GM12801 (cell line): ENCODE data around the gene ITGA2B.

Experiments used
- TF ChIP-seq, protein P1 (sequence below): IDR thresholded peaks from one replicate; pipeline ENCODE4 v1.5.1; 2011; ENCODE audit warnings: control low read depth; ENCODE audit not compliant: insufficient read length; ENCODE audit errors: extremely low read depth

The ITGA2B gene

DNA sequence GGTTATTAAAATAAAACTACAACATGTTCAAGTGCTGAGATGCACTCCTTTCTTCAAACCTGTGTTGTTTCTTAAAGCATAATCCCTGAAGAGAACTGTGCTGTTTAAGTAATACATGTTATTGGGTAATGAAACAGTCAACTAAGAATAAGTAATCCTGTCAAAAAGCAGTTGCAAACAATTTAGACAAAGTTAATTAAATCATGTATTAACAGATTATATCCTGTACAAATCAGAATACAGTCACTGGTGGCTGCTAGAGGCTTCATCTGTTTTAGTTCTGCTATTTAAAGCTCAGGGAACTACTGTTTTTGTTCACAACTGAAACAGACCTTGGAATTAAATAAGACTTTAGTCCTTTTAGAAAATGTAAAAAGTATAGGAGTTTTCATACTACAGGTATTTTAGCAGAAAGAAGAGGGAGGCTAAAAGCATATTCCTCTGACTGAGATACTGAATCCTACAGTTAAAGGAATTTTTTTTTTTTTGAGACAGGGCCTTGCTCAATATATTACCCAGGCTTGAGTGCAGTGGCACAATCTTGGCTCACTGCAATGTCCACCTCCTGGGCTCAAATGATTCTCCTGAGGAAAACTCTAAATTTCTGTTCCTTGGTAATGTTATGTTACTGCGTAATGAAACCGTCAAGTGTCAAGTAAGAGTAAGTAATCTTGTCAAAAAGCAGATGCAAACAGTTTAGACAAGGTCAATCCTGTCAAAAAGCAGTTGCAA, 27.3 kb upstream of the ITGA2B start:
- TF ChIP-seq, protein P1, sequence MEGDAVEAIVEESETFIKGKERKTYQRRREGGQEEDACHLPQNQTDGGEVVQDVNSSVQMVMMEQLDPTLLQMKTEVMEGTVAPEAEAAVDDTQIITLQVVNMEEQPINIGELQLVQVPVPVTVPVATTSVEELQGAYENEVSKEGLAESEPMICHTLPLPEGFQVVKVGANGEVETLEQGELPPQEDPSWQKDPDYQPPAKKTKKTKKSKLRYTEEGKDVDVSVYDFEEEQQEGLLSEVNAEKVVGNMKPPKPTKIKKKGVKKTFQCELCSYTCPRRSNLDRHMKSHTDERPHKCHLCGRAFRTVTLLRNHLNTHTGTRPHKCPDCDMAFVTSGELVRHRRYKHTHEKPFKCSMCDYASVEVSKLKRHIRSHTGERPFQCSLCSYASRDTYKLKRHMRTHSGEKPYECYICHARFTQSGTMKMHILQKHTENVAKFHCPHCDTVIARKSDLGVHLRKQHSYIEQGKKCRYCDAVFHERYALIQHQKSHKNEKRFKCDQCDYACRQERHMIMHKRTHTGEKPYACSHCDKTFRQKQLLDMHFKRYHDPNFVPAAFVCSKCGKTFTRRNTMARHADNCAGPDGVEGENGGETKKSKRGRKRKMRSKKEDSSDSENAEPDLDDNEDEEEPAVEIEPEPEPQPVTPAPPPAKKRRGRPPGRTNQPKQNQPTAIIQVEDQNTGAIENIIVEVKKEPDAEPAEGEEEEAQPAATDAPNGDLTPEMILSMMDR, result no peak

DNA sequence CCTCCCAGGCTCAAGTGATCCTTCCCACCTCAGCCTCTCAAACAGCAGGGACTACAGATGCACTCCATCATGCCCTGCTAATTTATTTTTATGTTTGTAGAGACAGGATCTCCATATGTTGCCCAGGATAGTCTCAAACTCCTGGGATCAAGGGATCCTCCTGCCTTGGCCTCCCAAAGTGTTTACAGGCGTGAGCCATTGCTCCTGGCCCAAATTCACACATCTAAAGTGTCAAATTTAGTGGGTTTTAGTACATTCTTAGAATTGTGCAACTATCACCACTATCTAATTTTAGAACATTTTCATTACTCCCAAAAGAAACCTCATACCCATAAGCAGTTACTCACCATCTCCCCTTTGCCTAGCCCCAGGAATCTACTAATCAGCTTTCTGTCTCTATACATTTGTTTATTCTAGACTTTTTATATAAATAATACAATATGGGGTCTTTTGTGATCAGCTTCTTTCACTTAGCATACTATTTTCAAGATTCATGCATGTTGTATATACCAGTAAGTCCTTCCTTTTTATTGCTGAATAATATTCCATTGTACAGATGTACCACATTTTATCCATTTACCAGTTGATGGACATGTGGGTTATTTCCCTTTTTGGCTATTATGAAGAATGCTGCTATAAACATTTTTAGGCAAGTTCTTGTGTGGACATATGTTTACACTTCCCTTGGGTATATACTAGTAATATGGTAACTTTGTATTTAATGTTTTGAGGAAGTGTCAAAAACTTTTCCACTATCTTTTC, 25.1 kb upstream of the ITGA2B start:
- TF ChIP-seq, protein P1, result no peak

DNA sequence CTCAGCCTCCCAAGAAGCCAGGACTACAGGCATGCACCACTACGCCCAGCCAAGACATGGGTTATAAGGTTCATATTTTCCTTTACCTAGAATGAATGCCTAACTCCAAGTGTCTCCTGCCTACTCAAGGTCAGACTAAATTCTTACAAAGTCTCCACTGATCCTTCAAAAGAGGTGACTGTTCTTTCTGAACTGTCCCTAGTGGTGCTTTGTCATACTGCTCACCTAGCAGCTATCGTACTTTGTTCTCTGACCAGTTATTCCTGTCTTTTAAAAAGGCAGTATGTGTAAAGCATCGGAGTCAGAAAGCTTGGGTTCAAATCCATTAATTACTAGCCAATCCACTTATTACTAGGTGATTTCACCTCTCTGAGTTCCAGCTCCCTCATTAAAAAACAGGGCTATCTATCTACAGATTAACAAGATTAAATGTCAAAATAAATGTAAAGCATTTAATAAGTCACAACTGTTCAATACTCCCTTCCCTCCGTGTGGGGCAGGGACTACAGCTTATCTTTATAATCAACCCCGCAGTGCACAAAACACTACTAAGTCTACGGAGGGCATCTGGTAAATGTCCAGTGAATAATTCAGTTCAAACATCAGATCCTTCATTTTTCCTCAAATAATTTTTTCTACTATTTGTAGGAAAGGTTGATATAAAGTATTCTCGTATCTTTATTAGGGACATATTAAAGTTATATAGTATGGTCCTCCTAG, 20.0 kb upstream of the ITGA2B start:
- TF ChIP-seq, protein P1, result no peak

DNA sequence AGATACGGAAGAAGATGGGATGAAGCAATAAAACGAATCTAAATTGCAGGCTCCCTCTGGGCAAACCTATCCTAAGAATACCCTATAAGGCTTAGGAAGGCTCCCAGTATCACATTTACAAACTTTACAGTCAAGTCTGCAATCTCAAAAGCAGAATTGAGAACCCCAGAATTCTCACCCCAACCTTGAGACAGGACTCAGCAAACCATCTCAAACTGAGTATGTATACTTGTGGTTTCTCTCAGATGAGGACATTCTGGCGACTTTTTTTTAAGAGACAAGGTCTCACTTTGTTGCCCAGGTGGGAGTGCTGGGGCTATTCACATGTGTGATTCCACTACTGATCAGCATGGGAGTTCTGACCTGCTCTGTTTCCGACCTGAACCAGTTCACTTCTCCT, 19.3 kb upstream of the ITGA2B start:
- TF ChIP-seq, protein P1, result no peak

DNA sequence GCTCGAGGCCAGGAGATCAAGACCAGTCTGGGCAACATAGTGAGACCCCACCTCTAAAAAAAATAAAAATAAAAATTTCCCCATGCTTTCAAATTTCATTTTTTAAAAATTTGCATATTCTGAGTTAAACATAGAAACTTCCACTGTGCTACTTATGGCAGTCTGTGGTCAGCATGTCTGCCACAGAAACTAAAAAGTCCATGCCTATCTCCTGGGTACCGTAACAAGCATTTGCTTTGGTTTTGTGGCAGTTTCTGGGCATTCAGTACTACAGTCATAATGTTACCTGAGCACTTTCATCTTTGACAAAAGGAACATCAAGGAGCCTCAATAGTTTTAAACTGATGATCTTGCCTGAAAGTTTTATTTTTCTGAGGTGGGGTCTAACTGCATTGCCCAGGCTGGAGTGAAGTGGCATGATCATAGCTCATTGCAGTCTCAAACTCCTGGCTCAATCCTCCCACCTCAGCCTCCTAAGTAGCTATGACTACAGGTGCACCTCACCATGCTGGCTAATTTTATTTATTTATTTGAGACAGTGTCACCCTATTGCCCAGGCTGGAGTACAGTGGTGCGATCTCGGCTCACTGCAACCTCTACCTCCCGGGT, 13.2 kb upstream of the ITGA2B start:
- TF ChIP-seq, protein P1, result no peak

DNA sequence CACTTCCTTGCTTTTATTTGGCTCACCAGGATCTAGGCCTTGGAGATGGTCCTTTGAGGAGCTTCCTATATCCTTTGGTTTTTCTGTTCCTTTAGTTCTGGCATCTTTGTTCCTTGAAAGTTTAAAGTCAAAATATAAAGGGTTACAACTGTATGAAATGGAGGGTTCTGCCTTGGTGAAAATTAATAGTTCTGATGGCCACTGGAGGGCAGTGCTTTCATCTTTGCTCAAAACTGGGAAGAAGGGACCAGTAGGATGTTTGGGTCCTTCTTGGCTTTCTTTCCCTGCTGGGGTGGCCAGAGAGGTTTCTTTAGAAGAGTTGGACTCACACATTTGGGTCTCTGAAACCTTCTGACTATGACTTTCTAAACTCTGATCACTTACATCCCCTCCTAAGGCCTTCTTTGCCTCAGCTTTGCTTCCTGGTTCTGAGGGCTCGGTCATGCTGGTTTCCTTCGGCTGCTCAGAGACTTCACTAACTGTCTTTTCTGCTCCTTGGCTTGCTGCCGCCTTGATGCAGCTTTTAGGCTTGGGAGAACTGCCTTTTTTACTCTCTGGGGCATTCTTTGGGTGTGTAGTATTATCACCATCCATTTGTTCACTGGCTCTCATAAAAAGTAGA, 10.9 kb upstream of the ITGA2B start:
- TF ChIP-seq, protein P1, result no peak
